ENCODE results near the gene FAM107A.

FAM107A gene

DNA sequence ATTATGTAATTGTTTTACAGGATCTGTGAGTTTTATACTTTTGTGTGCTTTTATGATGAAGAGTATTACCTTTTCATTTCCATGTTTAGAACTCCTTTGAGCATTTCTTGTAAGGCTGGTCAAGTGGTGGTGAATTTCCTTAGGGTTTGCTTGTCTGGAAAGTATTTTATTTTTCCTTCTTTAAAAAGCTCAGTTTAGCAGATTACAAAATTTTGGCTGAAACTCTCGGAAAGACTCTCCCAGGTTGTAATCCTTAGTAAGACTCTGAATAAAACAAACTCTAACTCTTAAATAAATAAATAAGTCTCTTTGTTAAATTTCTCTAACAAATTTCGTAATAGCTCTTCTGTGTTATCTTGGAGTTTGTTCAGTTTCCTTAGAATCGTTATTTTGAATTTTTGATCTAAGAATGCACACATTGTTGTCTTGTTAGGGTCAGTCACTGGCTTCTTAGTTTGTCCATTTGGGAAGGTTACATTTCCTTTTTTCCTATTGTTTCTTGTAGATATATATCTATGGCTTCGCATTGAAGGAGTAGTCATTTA is 25.5 kb downstream of the FAM107A start:
- TF ChIP-seq, protein P1, sequence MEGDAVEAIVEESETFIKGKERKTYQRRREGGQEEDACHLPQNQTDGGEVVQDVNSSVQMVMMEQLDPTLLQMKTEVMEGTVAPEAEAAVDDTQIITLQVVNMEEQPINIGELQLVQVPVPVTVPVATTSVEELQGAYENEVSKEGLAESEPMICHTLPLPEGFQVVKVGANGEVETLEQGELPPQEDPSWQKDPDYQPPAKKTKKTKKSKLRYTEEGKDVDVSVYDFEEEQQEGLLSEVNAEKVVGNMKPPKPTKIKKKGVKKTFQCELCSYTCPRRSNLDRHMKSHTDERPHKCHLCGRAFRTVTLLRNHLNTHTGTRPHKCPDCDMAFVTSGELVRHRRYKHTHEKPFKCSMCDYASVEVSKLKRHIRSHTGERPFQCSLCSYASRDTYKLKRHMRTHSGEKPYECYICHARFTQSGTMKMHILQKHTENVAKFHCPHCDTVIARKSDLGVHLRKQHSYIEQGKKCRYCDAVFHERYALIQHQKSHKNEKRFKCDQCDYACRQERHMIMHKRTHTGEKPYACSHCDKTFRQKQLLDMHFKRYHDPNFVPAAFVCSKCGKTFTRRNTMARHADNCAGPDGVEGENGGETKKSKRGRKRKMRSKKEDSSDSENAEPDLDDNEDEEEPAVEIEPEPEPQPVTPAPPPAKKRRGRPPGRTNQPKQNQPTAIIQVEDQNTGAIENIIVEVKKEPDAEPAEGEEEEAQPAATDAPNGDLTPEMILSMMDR (IDR thresholded peaks at IDR 0.05; ENCODE audit: low read depth, low read length): no peak
- TF ChIP-seq POLR2A (IDR thresholded peaks at IDR 0.05; ENCODE audit: extremely low read depth, insufficient read length) (no peak), MYC (IDR thresholded peaks at IDR 0.05; ENCODE audit: low read depth, low read length) (no peak)
- TF ChIP-seq, protein P2, sequence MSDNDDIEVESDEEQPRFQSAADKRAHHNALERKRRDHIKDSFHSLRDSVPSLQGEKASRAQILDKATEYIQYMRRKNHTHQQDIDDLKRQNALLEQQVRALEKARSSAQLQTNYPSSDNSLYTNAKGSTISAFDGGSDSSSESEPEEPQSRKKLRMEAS (IDR thresholded peaks at IDR 0.05; ENCODE audit: low read depth, low read length): no peak
- no peak for DNase-seq (ENCODE audit: low read depth)
- no peak overlapping the region for H3K4me3 ChIP-seq (ENCODE audit: low read depth, low read length)

GRCh38 chr3:58544541-58544940 is 32.6 kb downstream of the FAM107A start:
- H3K4me3 ChIP-seq (ENCODE audit: low read depth, low read length): no peak overlapping the region
- no peak for TF ChIP-seq POLR2A (IDR thresholded peaks at IDR 0.05; ENCODE audit: extremely low read depth, insufficient read length)
- TF ChIP-seq, protein P1 (IDR thresholded peaks at IDR 0.05; ENCODE audit: low read depth, low read length): no peak
- DNase-seq (ENCODE audit: low read depth): no peak

GRCh38 chr3:58540176-58540858 is 36.9 kb downstream of the FAM107A start:
- DNase-seq (ENCODE audit: low read depth): no peak
- H3K4me3 ChIP-seq (ENCODE audit: low read depth, low read length): no peak overlapping the region
- TF ChIP-seq MYC (IDR thresholded peaks at IDR 0.05; ENCODE audit: low read depth, low read length): no peak
- TF ChIP-seq, protein P2 (IDR thresholded peaks at IDR 0.05; ENCODE audit: low read depth, low read length): no peak
- TF ChIP-seq POLR2A (IDR thresholded peaks at IDR 0.05; ENCODE audit: extremely low read depth, insufficient read length): no peak
- TF ChIP-seq, protein P1 (IDR thresholded peaks at IDR 0.05; ENCODE audit: low read depth, low read length): no peak

DNA sequence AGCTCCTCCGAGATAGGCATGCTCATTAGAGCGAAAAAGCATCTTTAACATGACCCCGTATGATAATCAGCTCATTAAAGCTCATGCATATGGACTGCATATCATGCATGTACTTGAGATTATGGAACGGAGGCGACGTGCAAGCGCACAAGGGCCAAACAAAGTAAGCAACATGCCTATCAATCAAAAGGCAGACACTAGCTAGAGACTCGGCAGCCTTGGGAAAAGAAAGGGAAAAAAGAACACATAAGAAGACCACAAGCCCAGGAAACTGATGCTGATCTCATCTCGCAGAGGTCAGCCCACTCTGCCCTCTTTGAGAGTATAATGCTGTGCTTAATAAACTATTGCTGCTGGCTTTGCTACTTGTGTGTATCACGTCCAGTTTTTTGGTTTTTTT is 37.6 kb downstream of the FAM107A start:
- no peak for TF ChIP-seq MYC (IDR thresholded peaks at IDR 0.05; ENCODE audit: low read depth, low read length)
- TF ChIP-seq, protein P1 (IDR thresholded peaks at IDR 0.05; ENCODE audit: low read depth, low read length): no peak
- TF ChIP-seq, protein P2 (IDR thresholded peaks at IDR 0.05; ENCODE audit: low read depth, low read length): no peak
- TF ChIP-seq POLR2A (IDR thresholded peaks at IDR 0.05; ENCODE audit: extremely low read depth, insufficient read length): no peak
- no peak for DNase-seq (ENCODE audit: low read depth)
- no peak overlapping the region for H3K4me3 ChIP-seq (ENCODE audit: low read depth, low read length)

- DNase-seq (ENCODE audit: low read depth): peak; percentile 38
- no peak overlapping the region for H3K4me3 ChIP-seq (ENCODE audit: low read depth, low read length)
These were observed 39.5 kb downstream of the FAM107A start for GRCh38 chr3:58537412-58538301.

More at GRCh38 chr3:58537412-58538301, 39.5 kb downstream of the FAM107A start:
- TF ChIP-seq POLR2A (IDR thresholded peaks at IDR 0.05; ENCODE audit: extremely low read depth, insufficient read length): no peak
- no peak for TF ChIP-seq MYC (IDR thresholded peaks at IDR 0.05; ENCODE audit: low read depth, low read length)
- TF ChIP-seq, protein P2 (IDR thresholded peaks at IDR 0.05; ENCODE audit: low read depth, low read length): no peak
- TF ChIP-seq, protein P1 (IDR thresholded peaks at IDR 0.05; ENCODE audit: low read depth, low read length): no peak

Measured in NB4 (cell line).